C4-2B (cell line): ENCODE data around the gene IL16.

Experiments used
- CTCF ChIP-seq: fragments of 450-650 bp; conservative IDR thresholded peaks from 2 replicates; pipeline ENCODE4 v1.5.1; 2017; ENCODE audit warnings: mild to moderate bottlenecking
- ZFX ChIP-seq: fragments of 450-650 bp; IDR thresholded peaks from 2 replicates; pipeline ENCODE4 v1.6.1; 2017

- TF ChIP-seq CTCF (no peak), ZFX (no peak)
Observed at GRCh38 chr15:81190922-81191507, 5.7 kb upstream of the IL16 start.
